Stimulated activated CD4-positive, alpha-beta T cell treated with anti-CD3 and anti-CD28 coated beads, Interleukin-15, amount 100 ng/mL, for 1 hour (primary cell): ENCODE data around the gene IFNL3.
"Not testable (repeated sequence)": the region's sequence is repeated elsewhere in the genome, so short reads cannot be mapped to it uniquely, and the experiment has no call there.

Experiments
- DNase-seq, 2 donors: peaks; one replicate each; pipeline ENCODE4 v3.0.0-alpha.2; 2020; ENCODE audit warnings: low read depth in 1 of 2, low spot score in 1 of 2

IFNL3 gene

DNA sequence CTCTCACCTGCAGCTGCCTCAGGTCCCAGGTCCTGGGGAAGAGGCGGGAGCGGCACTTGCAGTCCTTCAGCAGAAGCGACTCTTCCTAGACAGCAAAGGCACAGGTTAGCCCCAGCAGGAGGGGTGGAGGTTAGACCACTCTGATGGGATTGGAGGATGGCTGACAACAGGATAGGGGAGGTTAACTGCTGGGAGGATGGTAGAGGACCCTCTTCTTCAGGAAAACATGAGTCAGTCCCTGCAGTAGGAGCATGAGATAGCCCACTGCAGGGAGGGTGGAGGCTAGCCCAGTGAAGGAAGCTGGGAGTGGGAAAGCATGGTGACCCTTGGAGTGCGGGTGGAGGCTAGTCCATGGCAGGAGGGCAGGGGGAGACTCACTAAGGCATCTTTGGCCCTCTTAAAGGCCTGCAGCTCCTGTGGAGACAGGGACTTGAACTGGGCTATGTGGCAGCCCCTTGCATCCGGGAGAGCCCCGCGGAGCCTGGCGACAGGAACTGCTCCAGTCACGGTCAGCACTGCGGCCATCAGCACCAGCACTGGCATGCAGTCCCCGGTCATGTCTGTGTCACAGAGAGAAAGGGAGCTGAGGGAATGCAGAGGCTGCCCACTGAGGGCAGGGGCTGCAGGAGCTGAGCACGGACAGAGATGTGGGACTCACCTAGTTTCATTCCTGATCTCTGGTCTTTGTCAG is at the start of gene IFNL3:
IFNL3 (minus strand) TSS at position 597 of the 691 bp plus-strand sequence; CDS start at position 558, 39 bp downstream.
- not testable (repeated sequence) for DNase-seq

DNA sequence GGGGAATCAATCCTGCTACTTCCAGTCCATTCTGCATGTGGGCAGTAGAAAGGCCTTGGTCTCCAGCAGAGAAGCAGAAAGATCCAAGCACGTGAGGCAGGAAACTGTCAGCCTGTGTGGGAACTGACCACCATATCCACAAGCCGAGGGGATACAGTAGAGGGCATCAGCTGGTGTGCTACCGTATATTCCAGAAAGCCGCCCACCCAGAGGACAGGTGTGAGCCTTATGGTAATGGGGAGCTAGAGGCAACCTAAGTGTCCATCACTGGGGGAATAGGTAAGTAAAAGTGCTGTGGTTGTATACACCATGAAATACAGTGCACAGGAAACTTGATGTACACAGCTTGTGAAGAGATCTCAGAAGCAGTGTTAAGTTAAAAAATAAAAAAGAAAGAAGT is 48.6 kb upstream of the IFNL3 start:
- no peak for DNase-seq

DNA sequence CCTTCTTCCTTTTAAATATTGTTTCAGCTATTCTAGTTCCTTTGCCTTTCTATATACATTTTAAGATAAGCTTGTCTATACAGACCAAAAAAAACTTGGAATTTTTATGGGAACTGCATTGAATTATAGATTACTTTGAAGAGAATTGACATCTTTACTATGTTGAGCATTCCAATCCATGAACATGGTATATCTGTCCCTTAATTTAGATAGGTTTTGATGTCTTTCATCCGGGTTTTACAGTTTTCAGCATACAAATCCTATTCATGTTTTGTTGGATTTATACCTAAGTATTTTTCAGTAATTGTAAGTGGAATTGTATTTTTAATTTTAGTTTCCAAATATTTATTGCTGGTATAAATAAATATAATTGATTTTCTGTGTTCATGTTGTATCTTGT is 39.2 kb upstream of the IFNL3 start:
- DNase-seq: no peak

DNA sequence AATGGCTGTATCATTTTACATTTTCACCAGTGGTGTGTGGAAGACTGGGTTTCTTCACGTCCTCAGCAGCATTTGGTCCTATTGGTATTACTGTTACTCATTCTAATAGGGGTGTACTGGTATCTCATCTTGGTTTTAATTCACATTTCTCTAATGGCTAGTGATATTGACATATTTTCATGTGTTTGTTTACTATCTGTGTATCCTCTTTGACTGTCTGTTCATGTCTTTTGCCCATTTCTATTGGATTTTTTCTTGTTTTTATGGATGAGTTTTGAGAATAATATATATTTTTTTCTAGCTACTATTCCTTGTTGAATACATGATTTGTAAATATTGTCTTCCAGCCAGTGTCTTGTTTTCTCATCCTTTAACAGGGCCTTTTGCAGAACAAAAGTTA is 37.2 kb upstream of the IFNL3 start:
- no peak for DNase-seq

DNA sequence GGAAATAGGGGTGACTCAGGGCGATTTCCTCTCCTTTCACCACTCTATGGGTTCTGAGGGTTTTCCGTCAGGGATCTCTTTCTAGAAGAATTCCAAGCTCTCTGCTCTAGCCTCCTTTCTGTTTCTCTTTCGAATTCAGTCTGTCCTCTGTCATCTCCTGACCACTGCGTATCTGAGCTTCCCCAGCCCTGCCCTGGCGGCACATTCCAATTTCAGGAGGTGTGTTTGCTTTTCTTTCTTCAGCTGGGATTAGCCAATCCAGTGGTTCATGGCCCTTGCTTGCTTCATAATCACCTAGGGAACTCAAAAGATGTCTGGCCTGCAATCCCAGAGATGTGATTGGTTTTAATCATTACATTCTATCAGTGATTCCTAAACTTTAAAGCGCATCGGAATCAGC is 32.8 kb upstream of the IFNL3 start:
- no peak for DNase-seq

DNA sequence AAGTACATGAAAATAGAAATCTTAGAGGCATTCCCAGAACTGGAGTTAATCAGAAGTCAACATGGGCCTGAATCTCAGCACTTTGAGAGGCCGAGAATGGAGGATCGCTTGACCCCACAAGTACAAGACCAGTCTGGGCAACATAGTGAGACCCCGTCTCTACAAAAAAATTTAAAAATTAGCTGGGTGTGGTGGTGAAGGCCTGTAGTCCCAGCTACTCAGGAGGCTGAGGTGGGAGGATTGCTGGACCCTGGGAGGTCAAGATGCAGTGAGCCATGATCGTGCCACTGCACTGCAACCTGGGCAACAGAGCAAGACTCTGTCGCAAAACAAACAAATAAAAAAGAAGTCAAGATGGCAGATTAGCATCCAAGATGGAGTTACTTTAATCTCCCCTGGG is 31.9 kb upstream of the IFNL3 start:
- no peak for DNase-seq

DNA sequence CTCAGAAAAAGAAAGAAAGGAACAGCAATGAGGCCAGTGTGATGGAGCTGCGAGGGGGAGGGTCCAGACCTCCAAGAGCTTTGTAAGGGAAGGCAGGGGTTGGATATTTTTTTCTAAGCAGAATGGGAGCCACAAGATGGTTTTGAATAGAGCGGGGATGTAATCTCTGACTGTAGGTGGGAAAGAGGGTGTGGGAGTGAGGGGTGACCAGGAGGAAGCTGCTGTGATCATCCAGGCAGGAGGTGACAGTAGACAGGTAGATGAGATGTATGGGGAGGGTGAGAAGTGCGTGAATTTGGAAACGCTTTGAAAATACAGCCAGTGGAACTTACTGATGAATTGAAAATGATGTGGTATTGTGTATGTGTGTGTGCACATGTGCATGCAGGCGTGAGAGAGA is 30.8 kb upstream of the IFNL3 start:
- DNase-seq: no peak

DNA sequence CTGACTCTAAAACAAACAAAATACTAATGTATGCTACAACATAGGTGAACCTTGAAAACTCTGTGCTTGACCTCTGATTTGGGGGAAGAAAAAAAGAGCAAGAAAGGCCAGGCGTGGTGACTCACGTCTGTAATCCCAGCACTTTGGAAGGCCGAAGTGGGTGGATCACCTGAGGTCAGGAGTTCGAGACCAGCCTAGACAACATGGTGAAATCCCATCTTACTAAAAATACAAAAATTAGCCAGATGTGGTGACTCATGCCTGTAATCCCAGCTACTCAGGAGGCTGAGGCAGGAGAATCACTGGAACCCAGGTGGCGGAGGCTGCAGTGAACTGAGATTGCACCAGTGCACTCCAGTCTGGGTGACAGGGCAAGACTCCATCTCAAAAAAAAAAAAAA is 29.1 kb upstream of the IFNL3 start:
- not testable (repeated sequence) for DNase-seq

DNA sequence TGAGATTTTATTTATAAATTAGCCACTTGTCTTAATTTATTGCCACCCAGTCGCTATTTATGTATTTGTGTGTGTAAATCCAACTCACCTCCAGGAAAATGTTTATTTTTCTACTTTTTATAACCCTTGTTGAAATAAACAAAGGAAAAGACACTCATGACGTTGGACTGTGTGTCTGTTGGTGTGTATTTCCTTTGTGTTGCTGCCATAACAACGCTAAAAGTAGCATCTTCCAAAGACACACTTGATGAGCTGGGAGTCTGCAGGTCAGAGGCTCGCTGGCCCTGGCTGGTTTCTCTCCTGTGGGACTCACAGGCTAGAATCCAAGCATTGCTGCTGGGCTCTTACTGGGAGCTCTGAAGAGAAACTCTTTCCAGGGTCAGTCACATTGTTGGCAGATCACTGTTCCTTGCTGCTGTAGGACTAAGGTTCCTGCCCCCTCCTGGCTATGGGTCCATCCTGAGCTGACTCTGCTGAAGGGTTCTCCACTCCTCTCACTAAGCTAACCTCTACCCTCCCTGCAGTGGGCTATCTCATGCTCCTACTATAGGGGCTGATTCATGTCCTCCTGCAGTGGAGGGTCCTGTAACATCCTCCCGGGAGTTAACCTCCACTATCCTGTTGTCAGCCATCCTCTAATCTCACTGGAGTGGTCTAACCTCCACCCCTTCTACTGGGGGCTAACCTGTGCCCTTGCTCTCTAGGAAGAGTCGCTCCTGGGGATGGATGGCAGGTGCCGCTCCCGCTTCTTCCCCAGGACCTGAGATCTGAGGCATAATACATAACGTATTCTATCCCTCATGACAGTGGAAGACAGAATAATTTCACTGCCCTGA is 25.4 kb upstream of the IFNL3 start:
- DNase-seq: no peak

DNA sequence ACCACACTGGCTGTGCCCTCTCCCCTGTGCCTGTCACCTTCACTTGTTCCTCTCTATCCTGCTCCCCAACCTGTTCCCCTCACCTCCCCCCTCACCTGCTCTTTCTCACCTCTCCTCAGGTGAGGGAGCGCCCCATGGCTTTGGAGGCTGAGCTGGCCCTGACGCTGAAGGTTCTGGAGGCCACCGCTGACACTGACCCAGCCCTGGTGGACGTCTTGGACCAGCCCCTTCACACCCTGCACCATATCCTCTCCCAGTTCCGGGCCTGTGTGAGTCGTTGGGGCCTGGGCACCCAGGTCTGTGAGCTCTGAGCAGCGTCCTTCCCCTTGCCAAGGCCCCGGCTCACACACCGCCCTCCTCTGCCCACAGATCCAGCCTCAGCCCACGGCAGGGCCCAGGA is 24.6 kb upstream of the IFNL3 start:
- not testable (repeated sequence) for DNase-seq

DNA sequence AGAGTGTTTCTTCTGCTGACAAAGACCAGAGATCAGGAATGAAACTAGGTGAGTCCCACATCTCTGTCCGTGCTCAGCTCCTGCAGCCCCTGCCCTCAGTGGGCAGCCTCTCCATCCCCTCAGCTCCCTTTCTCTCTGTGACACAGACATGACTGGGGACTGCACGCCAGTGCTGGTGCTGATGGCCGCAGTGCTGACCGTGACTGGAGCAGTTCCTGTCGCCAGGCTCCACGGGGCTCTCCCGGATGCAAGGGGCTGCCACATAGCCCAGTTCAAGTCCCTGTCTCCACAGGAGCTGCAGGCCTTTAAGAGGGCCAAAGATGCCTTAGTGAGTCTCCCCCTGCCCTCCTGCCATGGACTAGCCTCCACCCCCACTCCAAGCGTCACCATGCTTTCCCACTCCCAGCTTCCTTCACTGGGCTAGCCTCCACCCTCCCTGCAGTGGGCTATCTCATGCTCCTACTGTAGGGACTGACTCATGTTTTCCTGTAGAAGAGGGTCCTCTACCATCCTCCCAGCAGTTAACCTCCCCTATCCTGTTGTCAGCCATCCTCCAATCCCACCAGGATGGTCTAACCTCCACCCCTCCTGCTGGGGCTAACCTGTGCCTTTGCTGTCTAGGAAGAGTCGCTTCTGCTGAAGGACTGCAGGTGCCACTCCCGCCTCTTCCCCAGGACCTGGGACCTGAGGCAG is 23.9 kb upstream of the IFNL3 start:
- DNase-seq: not testable (repeated sequence)

DNA sequence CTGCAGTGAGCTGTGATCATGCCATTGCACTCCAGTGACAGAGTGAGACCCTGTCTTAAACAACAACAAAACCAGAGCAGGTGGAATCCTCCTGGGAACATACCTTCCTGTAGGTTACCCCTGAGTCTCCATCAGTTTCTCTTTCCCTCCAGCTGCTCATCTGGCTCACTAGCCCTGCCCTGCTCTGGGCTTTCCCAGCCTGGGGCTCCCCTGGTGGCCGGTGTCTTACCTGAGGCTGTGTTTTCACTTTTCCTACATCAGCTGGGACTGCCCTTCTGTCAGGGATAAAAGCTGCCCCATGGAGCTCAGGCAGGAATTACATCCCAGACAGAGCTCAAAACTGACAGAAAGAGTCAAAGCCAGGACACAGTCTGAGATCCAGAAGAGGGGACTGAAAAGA is 23.3 kb upstream of the IFNL3 start, which contains the start of gene IFNL2:
IFNL2 (plus strand) TSS at position 312 of the 400 bp plus-strand sequence. CDS start 173 bp downstream, outside the sequence.
- DNase-seq: not testable (repeated sequence)

DNA sequence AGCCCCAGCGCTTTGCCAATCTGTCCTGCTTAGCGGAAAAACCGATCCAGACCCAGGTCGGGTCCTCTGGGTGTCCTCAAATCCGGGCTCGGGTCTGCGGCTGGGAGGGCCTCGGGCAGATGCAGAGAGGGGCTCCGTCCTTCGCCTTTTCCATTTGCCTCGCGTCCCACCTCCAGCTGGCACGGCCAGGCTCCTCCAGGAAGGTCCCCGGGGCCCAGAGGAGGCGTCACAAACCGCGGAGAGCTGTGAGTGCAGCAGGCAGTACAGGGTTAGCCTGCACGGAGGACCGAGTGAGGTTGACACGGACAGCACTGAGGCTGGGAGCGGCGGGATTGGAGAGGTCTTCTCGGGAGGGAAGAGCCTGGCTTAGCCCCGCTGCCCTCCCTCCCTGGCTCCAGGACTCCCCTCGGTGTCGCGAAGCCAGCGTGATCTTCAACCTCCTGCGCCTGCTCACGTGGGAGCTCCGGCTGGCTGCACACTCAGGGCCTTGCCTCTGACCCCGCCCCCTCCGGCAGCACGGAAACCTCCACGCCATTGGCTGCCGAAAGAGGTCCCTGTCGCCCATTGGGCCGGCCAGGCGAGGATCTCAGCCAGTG is 20.6 kb upstream of the IFNL3 start:
- no peak for DNase-seq

DNA sequence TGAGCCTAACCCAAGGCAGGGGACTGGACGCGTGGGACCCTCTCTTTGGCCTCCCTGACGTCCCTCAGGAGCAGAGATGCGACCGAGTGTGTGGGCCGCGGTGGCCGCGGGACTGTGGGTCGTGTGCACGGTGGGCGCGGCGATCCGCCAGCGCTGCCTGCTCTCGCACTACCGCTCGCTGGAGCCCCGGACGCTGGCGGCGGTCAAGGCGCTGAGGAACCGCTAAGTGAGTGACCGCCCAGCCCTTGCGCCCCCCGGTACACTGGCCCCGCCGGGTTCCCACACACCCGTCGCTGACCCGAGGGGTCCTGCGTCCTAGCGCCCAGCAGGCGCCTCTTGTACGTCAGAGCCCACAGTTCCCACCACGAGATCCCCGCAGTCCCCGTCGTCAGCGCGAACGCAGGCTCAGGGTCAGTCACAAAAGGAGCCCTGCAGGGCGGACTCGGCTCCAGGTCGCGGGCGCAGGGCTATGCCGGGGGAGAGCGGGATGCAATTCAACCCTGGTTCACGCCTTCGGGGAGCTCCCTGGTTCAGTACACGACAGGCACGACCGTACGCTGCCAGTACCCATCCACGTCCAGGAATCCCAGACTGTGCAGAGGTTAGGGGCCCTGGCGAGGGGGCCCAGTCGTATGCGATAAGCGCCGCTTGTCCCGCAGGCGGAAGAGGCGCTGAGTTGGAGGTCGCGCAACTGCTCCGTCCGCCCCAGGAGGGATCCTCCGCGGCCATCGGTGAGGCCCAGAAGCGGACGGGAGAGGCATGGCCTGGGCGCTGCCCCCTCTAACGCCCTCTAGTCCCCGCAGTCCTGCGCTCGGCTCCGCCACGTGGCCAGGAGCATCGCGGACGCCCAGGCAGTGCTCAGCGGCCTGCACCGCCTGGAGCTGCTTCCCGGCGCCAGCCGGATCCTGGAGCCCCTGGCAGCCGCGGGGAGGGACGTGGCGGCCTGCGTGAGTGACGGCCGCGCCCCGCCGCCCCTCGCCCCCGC is 19.8 kb upstream of the IFNL3 start:
- no peak for DNase-seq

DNA sequence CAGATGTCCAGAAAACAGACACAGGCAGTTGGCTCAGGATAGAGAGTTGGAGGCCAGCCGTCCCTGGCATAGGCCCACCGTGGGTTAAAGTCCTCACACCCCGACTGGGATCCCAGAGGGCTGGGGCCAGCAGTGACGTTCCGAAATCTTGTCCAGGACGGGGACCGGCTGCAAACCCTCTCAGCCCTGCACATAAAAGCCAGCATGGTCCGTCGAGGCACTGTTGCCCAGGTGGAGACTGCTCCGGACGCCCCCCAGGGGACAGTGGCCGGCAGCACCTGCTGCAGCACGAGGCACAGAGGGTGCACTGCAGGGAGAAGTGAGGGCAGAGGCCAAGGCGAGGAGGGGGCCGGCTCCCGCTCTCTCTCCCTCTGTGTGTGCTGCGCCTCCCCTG is 19.1 kb upstream of the IFNL3 start:
- no peak for DNase-seq

DNA sequence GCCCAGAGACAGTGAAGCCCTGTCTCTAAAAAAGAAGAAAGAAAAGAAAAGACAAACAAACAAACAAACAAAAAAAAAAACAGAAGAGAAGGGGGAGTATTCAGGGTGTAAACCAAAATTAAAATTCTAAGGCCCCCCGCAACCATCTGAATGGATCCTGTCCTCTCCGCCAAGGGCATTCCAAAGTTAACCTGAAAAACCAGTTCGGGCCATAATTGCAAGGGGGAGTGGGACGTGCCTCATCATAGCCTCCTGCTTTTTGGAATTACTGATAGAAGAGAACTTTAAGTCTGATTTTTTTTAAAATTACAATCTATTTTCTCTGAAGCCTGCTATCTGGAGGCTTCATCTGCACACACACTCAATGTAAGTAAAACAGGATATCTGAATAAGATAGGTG is 17.7 kb upstream of the IFNL3 start:
- DNase-seq: no peak

DNA sequence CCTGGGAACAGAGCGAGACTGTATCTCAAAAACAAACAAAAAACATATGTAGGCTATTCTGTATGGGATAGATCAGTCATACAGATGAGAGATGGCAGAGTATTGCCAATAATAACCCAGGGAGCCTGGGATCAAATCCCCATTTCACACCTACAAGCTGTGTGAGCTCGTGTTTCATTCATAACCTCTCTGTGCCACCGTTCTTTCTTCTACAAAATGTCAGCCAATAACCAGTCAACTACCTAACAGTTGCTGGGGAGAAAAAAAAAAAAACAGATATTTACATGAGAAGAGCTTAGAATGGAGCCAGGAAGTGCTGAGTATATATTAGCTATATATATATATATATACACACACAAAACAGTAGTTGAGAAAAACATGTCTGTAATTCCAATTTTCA is 16.9 kb upstream of the IFNL3 start:
- no peak for DNase-seq

DNA sequence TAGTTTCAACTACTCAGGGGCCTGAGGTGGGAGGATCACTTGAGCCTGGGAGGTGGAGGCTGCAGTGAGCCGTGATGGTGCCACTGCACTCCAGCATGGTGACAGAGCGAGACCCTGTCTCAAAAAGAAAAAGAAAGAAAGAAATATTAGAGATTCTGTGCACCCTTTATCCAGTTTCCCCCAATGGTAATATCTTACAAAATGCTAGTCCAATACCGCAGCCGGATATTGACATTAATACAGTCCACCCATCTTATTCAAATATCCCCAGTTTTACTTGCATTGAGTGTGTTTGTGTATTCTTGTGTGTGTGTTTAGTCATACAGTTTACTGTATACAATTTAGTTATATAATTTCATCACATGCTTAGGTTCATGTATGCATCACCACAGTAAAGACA is 12.4 kb upstream of the IFNL3 start:
- DNase-seq: no peak

DNA sequence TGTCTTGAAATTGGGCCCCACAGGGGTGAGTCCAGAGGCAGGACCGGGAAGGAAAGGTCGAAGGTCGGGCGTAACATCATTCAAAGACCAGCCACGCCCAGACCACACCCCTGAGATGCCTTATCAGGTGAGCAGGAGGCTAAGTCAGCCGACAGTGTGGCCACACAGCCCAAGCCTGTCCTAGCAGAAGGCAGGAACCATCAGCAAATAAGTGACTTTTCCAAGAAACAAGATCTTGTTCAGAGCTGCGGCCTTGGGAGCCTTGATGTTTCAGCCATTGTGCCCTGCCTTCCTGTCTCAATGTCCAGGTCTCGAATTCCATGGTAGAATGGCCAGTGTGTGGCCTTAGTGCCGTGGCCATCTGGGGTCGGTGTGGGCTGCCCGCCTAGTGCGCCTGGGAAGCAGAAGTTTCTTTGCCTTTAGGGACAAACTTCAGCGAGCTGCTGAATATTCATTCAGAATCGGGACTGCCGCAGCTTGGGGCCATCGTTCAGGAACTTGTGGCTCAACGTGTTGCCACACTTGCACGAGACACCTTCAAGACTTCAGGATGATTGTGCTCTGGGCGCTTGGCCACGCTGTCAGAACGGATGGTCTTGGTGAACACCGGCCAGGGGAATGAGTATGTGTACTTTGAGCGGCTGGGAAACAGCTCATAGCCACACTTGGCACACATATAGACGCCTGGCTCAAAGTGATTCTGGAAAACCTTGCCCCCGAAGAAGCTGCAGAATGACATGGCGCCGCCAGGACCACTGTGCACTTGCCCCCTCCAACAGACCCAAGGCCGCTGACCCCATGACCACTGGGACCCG is 9.9 kb upstream of the IFNL3 start:
- no peak for DNase-seq
